PC-3 (cell line): ENCODE results near the gene PPA1. TPM values are rescaled to one million over a fixed set of nuclear protein-coding genes. Genes with fewer than 3 reads are reported as not detected.

Experiments used
- ATAC-seq: fragments of 200-7000 bp; cut with Tn5 transposase; 2 replicates; pipeline ENCODE4 v1.9.1; 2020; ENCODE audit warnings: mild to moderate bottlenecking, moderate library complexity
- BruUV-seq: library from RNA; stranded (reverse); fragments of 400-500 nt; replicated peaks from 2 replicates; lab custom pipeline; 2021; lab: Mats Ljungman, UMichigan
- CTCF ChIA-PET: fragments of 300-600 bp; sonication (Branson Sonifier 250); formaldehyde crosslinking; loops from one replicate; lab custom pipeline; 2022; ENCODE audit warnings: antibody characterized with exemption; lab: Charles Lee
- POLR2A ChIA-PET: fragments of 300-600 bp; sonication (Branson Sonifier 250); formaldehyde crosslinking; loops from one replicate; lab custom pipeline; 2022; ENCODE audit warnings: antibody characterized with exemption; ENCODE audit not compliant: unreplicated experiment; lab: Charles Lee
- DNase-seq: peaks from one replicate; pipeline ENCODE4 v3.0.0-alpha.2; 2015
- H2AFZ ChIP-seq: fragments of 300-600 bp; sonication (generic); 2 replicates; pipeline ENCODE4 v1.6.0; 2016; ENCODE audit warnings: antibody characterized with exemption, low read length
- H3F3A ChIP-seq: fragments of 300-600 bp; sonication (generic); one replicate; pipeline ENCODE4 v1.6.0; 2017; ENCODE audit warnings: antibody characterized with exemption, low read length, control low read depth, mild to moderate bottlenecking; ENCODE audit not compliant: unreplicated experiment
- H3K27ac ChIP-seq: fragments of 300-600 bp; sonication (generic); 2 replicates; pipeline ENCODE4 v1.5.1; 2016; ENCODE audit warnings: mild to moderate bottlenecking, low read length
- H3K27me3 ChIP-seq: fragments of 300-600 bp; sonication (generic); 2 replicates; pipeline ENCODE4 v1.6.1; 2016; ENCODE audit warnings: low read length, mixed read lengths
- H3K36me3 ChIP-seq: fragments of 300-600 bp; sonication (generic); 2 replicates; pipeline ENCODE4 v1.6.1; 2016; ENCODE audit warnings: low read depth, mixed run types, low read length, mixed read lengths
- H3K4me1 ChIP-seq: fragments of 300-600 bp; sonication (generic); 2 replicates; pipeline ENCODE4 v1.5.1; 2016; ENCODE audit warnings: low read length; ENCODE audit not compliant: insufficient read depth
- H3K4me2 ChIP-seq: fragments of 300-600 bp; sonication (generic); 2 replicates; pipeline ENCODE4 v1.6.0; 2016; ENCODE audit warnings: low read length
- H3K4me3 ChIP-seq: fragments of 300-600 bp; sonication (generic); 2 replicates; pipeline ENCODE4 v1.5.1; 2016; ENCODE audit warnings: mild to moderate bottlenecking, low read length, mixed read lengths
- H3K79me2 ChIP-seq: fragments of 300-600 bp; sonication (generic); 2 replicates; pipeline ENCODE4 v1.6.1; 2017; ENCODE audit warnings: low read length, mixed read lengths
- H3K9ac ChIP-seq: fragments of 300-600 bp; sonication (generic); 2 replicates; pipeline ENCODE4 v1.6.0; 2016; ENCODE audit warnings: mild to moderate bottlenecking, low read length
- H3K9me2 ChIP-seq: fragments of 300-600 bp; sonication (generic); replicated peaks from 2 replicates; pipeline ENCODE4 v1.6.1; 2016; ENCODE audit warnings: mixed run types, low read length, mixed read lengths
- H3K9me3 ChIP-seq: fragments of 300-600 bp; sonication (generic); 2 replicates; pipeline ENCODE4 v1.6.1; 2016; ENCODE audit warnings: low read length, mixed read lengths
- H4K20me1 ChIP-seq: fragments of 300-600 bp; sonication (generic); 2 replicates; pipeline ENCODE4 v1.6.1; 2016; ENCODE audit warnings: low read length, mixed read lengths
- EZH2 ChIP-seq: fragments of 300-600 bp; sonication (generic); IDR thresholded peaks from one replicate; pipeline ENCODE4 v1.6.1; 2017; ENCODE audit warnings: antibody characterized with exemption, mild to moderate bottlenecking, low read length; ENCODE audit not compliant: unreplicated experiment
- EZH2phosphoT487 ChIP-seq: fragments of 300-600 bp; sonication (generic); IDR thresholded peaks from 2 replicates; pipeline ENCODE4 v1.6.1; 2018; ENCODE audit warnings: mild to moderate bottlenecking, antibody characterized with exemption, low read length, borderline replicate concordance
- intact Hi-C: fragments of 100-400 bp; cut with micrococcal nuclease; formaldehyde crosslinking; loops from 2 replicates; pipeline ENCODE4 v1.9.0; 2023
- total RNA-seq: library from RNA; depleted of rRNA; stranded (reverse); fragments of >200 nt; gene quantifications from 2 replicates; pipeline ENCODE4 v1.2.3, GENCODE V29; 2014
- TF ChIP-seq, protein P1 (sequence below): fragments of 300-600 bp; sonication (generic); conservative IDR thresholded peaks from 2 replicates; pipeline ENCODE4 v1.5.1; 2017; ENCODE audit warnings: antibody characterized with exemption, low read depth, mild to moderate bottlenecking, low read length

The PPA1 gene
- total RNA-seq, 1 experiment from 2014 or later = 440 TPM

DNA sequence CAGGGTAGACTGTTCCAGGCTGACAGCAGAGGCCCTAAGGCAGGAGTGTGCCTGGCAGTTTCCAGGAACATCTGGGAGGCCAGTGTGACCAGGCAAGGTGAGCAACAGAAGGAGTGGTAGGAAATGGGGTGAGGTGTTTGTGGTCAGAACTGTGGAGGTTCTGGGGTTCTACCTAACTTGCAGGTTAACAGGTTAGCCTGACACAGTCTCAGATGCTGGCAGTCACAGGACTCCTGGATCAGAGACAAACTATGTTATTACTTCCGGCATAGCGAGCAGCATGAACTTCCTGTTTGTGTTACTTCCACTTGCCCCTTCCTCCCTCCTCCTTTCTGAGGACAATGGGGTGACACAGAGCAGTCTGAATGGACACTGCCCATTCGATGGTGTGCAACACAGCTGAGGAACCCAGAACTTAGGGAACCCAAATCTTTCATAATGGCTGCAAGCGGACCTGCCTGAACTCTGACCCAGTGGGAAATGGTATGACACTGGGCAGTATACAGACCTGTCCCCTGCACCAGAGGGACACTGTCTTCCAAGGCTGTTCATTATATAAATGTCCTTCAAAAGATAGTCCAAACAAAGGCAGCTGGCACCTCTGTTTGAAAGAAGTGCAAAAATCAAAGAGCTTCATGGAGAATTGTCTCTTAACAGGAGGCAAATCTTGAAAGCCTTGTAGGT, 59.0 kb downstream of the PPA1 start:
- H2AFZ ChIP-seq = peak overlapping the region; percentile 51
- BruUV-seq = no TSS peak
- TF ChIP-seq EZH2 (no peak), EZH2phosphoT487 (no peak)
- TF ChIP-seq, protein P1, sequence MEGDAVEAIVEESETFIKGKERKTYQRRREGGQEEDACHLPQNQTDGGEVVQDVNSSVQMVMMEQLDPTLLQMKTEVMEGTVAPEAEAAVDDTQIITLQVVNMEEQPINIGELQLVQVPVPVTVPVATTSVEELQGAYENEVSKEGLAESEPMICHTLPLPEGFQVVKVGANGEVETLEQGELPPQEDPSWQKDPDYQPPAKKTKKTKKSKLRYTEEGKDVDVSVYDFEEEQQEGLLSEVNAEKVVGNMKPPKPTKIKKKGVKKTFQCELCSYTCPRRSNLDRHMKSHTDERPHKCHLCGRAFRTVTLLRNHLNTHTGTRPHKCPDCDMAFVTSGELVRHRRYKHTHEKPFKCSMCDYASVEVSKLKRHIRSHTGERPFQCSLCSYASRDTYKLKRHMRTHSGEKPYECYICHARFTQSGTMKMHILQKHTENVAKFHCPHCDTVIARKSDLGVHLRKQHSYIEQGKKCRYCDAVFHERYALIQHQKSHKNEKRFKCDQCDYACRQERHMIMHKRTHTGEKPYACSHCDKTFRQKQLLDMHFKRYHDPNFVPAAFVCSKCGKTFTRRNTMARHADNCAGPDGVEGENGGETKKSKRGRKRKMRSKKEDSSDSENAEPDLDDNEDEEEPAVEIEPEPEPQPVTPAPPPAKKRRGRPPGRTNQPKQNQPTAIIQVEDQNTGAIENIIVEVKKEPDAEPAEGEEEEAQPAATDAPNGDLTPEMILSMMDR = no peak
- DNase-seq (peak; percentile 69), ATAC-seq (no peak)
- H3K36me3 ChIP-seq = no peaks in the 10 kb centered on the region
- H3K79me2 ChIP-seq = peaks cover 18% of the 10 kb centered on the region
- peak overlapping the region; percentile 2; the same call in 1 of the 2 replicates for H3K4me2 ChIP-seq
- H3K27ac ChIP-seq = no peak overlapping the region
- no peak overlapping the region for H3K4me3 ChIP-seq
- no peaks in the 10 kb centered on the region for H3K9me3 ChIP-seq
- intact Hi-C loops = no loop called here
- H4K20me1 ChIP-seq = peaks cover 8% of the 10 kb centered on the region
- H3K9ac ChIP-seq = no peak overlapping the region
- POLR2A ChIA-PET = no interaction called here
- no peaks in the 10 kb centered on the region for H3F3A ChIP-seq
- CTCF ChIA-PET = interaction anchor here (0.9 kb wide), 1 partner anchor 28 kb away, joined by 3 read pairs; the partner anchor contains the start of gene TYSND1
- peaks cover 23% of the 10 kb centered on the region for H3K4me1 ChIP-seq
- H3K9me2 ChIP-seq = no peaks in the 10 kb centered on the region
- no peaks in the 10 kb centered on the region for H3K27me3 ChIP-seq

DNA sequence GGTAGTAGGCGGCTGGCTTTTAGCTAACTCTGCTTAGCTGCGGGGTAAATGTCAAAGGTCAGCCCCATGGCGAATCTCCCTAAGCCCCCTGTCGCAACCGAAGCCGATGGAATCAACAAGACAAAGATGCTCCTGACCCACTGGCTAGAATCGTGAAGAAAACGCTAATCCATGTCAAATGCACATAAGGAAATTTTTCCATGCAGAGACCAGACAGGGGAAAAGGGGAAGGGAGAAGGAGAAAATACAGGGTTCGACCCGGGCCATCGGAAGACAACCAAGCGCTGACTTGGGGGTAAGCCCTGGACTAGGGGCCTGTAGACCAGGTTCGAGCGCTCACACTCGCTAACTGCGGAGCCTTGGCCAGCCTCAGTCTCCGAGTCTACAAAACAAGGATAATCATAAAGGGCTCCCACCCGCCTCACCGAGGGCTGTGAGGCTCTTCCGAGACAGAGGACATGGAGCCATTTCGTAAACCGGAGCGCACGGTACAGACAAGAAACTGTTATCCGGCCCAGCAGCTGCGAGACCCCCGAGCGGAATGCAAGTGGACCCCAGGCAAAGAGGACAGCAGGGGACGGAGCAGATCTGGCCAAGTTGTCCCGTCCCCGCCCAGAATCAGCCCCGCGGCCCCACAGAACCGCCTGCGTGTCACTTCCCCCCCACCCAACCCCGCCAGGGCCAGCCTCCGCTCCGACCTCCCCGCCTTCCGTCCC, 63.4 kb downstream of the PPA1 start:
- CTCF ChIA-PET = interaction anchor here (0.5 to 1.5 kb wide), 4 partner anchors 20 to 473 kb away, joined by 3 to 19 read pairs (median 4); partner anchors contain the start of gene TYSND1
- no peaks in the 10 kb centered on the region for H3K27me3 ChIP-seq
- peak overlapping the region; percentile 19 for H3K27ac ChIP-seq
- H3K9ac ChIP-seq = peak overlapping the region; percentile 88
- peaks cover 30% of the 10 kb centered on the region for H3K4me1 ChIP-seq
- H4K20me1 ChIP-seq = peaks cover 49% of the 10 kb centered on the region
- intact Hi-C loops = loop anchor here (1.0 to 5.0 kb wide), 3 partner anchors 23 to 63 kb away; partner anchors contain the start of gene PPA1
- peaks cover 62% of the 10 kb centered on the region for H3K79me2 ChIP-seq
- DNase-seq (no peak), ATAC-seq (peak; percentile 21)
- POLR2A ChIA-PET = interaction anchor here (0.5 to 1.5 kb wide), 9 partner anchors 21 to 723 kb away, joined by 3 to 40 read pairs (median 3); partner anchors contain the start of genes PPA1 and TYSND1
- BruUV-seq = no TSS peak
- H2AFZ ChIP-seq = 0 out of 2 replicates have a peak overlapping the region, but pooled peaks have one; percentile 11
- no peaks in the 10 kb centered on the region for H3F3A ChIP-seq
- H3K36me3 ChIP-seq = peaks cover 29% of the 10 kb centered on the region
- H3K4me2 ChIP-seq = peak overlapping the region; percentile 88
- peak overlapping the region; percentile 81 for H3K4me3 ChIP-seq
- no peaks in the 10 kb centered on the region for H3K9me2 ChIP-seq
- TF ChIP-seq, protein P1 = no peak
- TF ChIP-seq EZH2phosphoT487 (no peak), EZH2 (no peak)
- no peaks in the 10 kb centered on the region for H3K9me3 ChIP-seq
